Aorta (tissue), 5 donors: ENCODE measurements around the gene ATXN1. TPM values are rescaled to one million over a fixed set of nuclear protein-coding genes. Genes with fewer than 3 reads are reported as not detected.
"Not testable (repeated sequence)": the region's sequence is repeated elsewhere in the genome, so short reads cannot be mapped to it uniquely, and the experiment has no call there.

ENCODE experiments used
- ATAC-seq: fragments of 200-7000 bp; cut with Tn5 transposase; one replicate; pipeline ENCODE4 v1.9.1; 2022; ENCODE audit warnings: moderate library complexity; ENCODE audit not compliant: low FRiP score
- DNase-seq, 2 donors: peaks; one replicate each; pipeline ENCODE4 v3.0.0-alpha.2; 2020
- H3K27ac ChIP-seq, 2 donors: one replicate each; pipeline ENCODE4 v1.5.1; 2013; ENCODE audit warnings: low read length in 2 of 2, mild to moderate bottlenecking in 2 of 2, moderate library complexity in 2 of 2, control low read depth in 1 of 2, inconsistent platforms in 1 of 2, low read depth in 1 of 2
- H3K27me3 ChIP-seq, 2 donors: one replicate each; pipeline ENCODE4 v1.6.1; 2013; ENCODE audit warnings: control low read depth in 1 of 2, low read length in 1 of 2, mild to moderate bottlenecking in 1 of 2, moderate library complexity in 1 of 2; ENCODE audit not compliant: insufficient read depth in 2 of 2, control insufficient read depth in 1 of 2
- H3K36me3 ChIP-seq, 2 donors: one replicate each; pipeline ENCODE4 v1.6.1; 2013; ENCODE audit warnings: control low read depth in 1 of 2, low read length in 1 of 2, mild to moderate bottlenecking in 1 of 2; ENCODE audit not compliant: insufficient read depth in 2 of 2, control insufficient read depth in 1 of 2
- H3K4me1 ChIP-seq, 2 donors: one replicate each; pipeline ENCODE4 v1.6.1; 2013; ENCODE audit warnings: low read length in 2 of 2, control low read depth in 1 of 2, mild to moderate bottlenecking in 1 of 2, moderate library complexity in 1 of 2; ENCODE audit not compliant: insufficient read depth in 2 of 2, control insufficient read depth in 1 of 2
- H3K4me3 ChIP-seq, 2 donors: one replicate each; pipeline ENCODE4 v1.5.1; 2013; ENCODE audit warnings: low read length in 2 of 2, control low read depth in 1 of 2, mild to moderate bottlenecking in 1 of 2
- H3K9me3 ChIP-seq: one replicate; pipeline ENCODE4 v1.6.1; 2013; ENCODE audit warnings: mild to moderate bottlenecking, low read length; ENCODE audit not compliant: control insufficient read depth
- WGBS, 2 donors: extraction: QIAGEN DNeasy Blood & Tissue Kit; methylation state at CpG; one replicate each; pipeline ENCODE4 v1.1.7; 2013; 5-methylcytosine and 5-hydroxymethylcytosine counted together
- intact Hi-C, 2 donors: fragments of 100-400 bp; cut with DNase I; formaldehyde crosslinking; loops; one replicate each; pipeline versions ENCODE4 v1.14.2 to v1.15.0; 2022
- polyA plus RNA-seq, 2 donors: library from polyadenylated mRNA; stranded (reverse); fragments of 200-250 nt; gene quantifications; one replicate each; pipeline ENCODE4 v1.2.3, GENCODE V29; 2013
- total RNA-seq, 2 donors: library from RNA; stranded (reverse); fragmentation: NEBNext Ultra II Directional; extraction: Animal tissue kit (Norgen Biotek cat#: 25700); gene quantifications; one replicate each; pipeline ENCODE4 v1.2.1, GENCODE V29; 2021
- donor health status: healthy with polysubstance abuse.
- donor health status: Bipolar disorder and iron deficiency.
- donor health status: DM: no; HTN: no; CAD: no.
- donor health status: DM: no; HTN: no; CAD: no.
- donor health status: DM: yes; HTN: yes; CAD: no.

Gene ATXN1
- total and polyA plus RNA-seq, 4 donors, result 11.5 to 85.5 (median 45.8) TPM

DNA sequence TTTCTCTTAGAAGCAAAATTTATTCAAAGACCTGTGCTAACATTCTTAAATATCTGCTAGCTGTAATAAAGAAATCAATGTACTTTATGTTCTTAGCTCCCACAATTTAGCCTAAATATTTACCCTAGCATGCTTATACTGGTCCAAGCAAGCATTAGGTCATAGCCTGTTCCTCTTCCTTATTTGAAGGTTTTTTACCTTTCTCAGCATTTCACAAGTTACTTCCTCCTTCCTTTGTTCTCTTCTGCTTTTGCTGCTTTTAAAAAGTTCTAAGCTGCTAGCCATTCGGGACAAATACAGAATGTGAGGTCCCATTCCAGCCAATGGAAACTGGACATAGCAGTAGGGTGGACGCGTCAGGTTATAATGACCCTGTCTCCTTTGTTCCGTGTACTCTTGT is 354.7 kb downstream of the ATXN1 start:
- H3K27ac ChIP-seq, H3K4me3 ChIP-seq, H3K27me3 ChIP-seq, H3K36me3 ChIP-seq, H3K9me3 ChIP-seq, ATAC-seq, H3K4me1 ChIP-seq, DNase-seq: not testable (repeated sequence)
- intact Hi-C loops, result loop anchor here in 1 of 2 donors (5.0 kb wide), 1 partner anchor 74 kb away; no protein-coding TSS in a partner anchor
- WGBS, 2 donors, result 67 to 74% methylated on average over 4 of the region's 4 CpGs

DNA sequence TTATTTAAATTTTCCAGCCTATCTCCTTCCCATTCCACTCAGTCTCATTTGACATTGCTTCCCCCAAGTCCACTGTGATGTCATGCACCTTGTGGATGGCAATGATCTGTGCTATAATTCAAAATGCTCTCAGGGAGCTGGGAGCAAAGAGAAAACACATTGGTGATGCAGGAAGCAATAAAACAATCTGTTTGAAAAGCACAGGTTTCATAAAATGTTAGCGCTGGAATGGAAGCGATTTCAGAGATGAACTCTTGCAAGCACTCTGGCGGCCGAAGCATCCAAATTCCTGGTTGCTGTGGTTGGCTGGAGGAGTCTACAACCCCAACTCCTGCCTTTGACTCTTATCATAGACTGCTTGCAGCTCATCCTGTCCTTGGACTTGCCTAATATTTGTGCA is 355.9 kb downstream of the ATXN1 start:
- no peak overlapping the region for H3K4me3 ChIP-seq
- intact Hi-C loops, result loop anchor here (2.0 to 5.0 kb wide), 2 partner anchors 69 to 73 kb away; no protein-coding TSS in a partner anchor
- WGBS, 2 donors, result 64 to 86% methylated on average over 4 of the region's 4 CpGs
- H3K4me1 ChIP-seq, result peaks cover 4 to 12% of the 10 kb centered on the region in 2 donors
- no peak overlapping the region for H3K27ac ChIP-seq
- DNase-seq (no peak), ATAC-seq (no peak)
- H3K27me3 ChIP-seq, result no peaks in the 10 kb centered on the region
- H3K36me3 ChIP-seq, result no peaks in the 10 kb centered on the region
- H3K9me3 ChIP-seq, result no peaks in the 10 kb centered on the region

DNA sequence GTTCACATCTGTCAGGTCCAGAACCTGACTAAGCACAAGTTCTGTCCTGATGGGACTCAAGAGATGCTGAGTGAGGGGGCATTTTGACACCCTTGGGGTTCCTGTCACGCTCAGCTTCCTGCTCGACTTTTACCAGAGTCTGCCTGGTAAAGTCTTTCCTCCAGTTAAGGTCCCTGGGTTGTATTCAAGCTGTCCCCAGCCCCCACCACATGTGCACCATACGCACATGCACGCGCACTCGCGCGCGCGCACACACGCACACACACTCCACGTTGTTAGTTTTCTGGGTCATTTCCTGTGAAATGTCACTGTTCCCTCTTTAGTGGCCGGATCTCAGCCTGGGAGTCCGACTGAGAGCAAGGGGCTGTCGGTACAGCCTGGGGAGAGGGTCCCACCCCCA is 356.8 kb downstream of the ATXN1 start:
- Histone ChIP-seq H3K9me3 (no peaks in the 10 kb centered on the region), H3K4me1 (peaks cover 10 to 16% of the 10 kb centered on the region in 2 donors), H3K36me3 (no peaks in the 10 kb centered on the region), H3K27ac (no peak overlapping the region), H3K27me3 (no peaks in the 10 kb centered on the region), H3K4me3 (no peak overlapping the region)
- intact Hi-C loops, result loop anchor here in 1 of 2 donors (2.0 to 5.0 kb wide), 2 partner anchors 52 to 68 kb away; no protein-coding TSS in a partner anchor
- 58 to 61% methylated on average over 15 of the region's 15 CpGs for WGBS, 2 donors
- no peak for DNase-seq
- ATAC-seq, result no peak

DNA sequence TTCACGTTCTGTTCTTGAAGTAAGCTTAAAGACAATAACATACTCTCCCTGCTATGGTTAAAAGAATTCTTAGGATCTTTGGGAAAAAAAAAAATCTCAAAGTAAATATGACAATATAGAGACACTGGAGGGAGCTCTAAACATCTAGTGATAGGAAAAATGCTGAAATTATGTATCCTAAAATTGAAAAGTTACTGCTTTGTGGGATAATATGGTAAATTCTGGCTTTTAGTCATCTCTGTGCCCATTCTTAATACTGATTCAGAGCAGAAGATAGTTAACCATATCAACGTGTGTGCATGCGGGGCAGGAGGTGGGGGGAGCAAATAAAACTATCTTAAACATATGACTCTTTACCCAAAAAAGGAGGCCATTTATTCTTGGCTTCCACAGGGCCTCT is 357.4 kb downstream of the ATXN1 start:
- H3K27ac ChIP-seq, result no peak overlapping the region
- H3K9me3 ChIP-seq, result no peaks in the 10 kb centered on the region
- H3K4me1 ChIP-seq, result peaks cover 15 to 16% of the 10 kb centered on the region in 2 donors
- H3K36me3 ChIP-seq, result no peaks in the 10 kb centered on the region
- DNase-seq (no peak), ATAC-seq (no peak)
- H3K27me3 ChIP-seq, result no peaks in the 10 kb centered on the region
- WGBS, 2 donors, result 21 to 26% methylated on average over 3 of the region's 3 CpGs
- intact Hi-C loops, result loop anchor here in 1 of 2 donors (2.0 to 5.0 kb wide), 2 partner anchors 52 to 67 kb away; no protein-coding TSS in a partner anchor
- no peak overlapping the region for H3K4me3 ChIP-seq

DNA sequence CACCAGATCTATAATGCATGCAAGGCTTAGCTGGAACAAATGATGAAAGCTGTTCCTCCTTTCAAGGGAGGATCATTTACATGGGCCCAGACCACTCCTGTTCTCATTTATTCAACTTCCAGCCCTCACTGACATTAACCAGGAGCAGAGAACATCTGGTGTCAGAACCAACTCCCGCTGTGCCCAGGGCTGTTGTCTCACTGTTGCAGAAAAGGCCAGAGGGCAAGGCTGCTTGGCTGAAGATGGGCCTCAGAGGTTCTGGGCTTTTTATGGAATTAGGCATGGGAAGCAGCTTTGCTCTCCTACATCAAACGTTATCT is 358.7 kb downstream of the ATXN1 start:
- no peak overlapping the region for H3K4me3 ChIP-seq
- intact Hi-C loops, result loop anchor here in 1 of 2 donors (5.0 kb wide), 1 partner anchor 50 kb away; no protein-coding TSS in a partner anchor
- H3K27me3 ChIP-seq, result no peaks in the 10 kb centered on the region
- no peak for DNase-seq
- no peak overlapping the region for H3K27ac ChIP-seq
- no peak for ATAC-seq
- H3K9me3 ChIP-seq, result no peaks in the 10 kb centered on the region
- no peaks in the 10 kb centered on the region for H3K36me3 ChIP-seq
- WGBS, 2 donors, result 12 to 22% methylated on average over 2 of the region's 2 CpGs
- peaks cover 16 to 21% of the 10 kb centered on the region in 2 donors for H3K4me1 ChIP-seq

DNA sequence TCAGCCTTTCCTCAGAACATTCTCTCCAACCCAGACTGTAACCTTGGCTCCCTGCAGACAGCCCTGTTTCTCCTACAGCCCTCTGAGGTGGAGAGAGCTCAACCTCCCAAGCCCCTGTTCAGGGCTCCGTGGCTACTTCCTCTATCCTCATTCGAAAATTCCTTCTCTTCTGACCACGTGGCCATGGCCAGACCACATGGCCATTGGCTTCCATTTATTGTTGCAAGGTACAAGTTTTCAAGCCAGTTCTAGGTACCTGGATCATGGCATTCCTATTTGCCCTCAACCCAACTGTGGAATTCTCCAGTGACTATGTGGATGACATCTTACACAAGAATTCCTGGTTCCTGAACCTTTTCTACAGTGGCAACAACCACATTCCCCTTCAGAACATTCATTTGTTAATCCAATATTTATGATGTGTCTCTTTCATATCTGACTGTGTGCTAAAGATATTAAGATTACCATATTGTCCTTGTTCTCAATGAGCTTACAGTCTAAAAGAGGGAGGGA is 361.0 kb downstream of the ATXN1 start:
- Histone ChIP-seq H3K4me3 (no peak overlapping the region), H3K27me3 (no peaks in the 10 kb centered on the region), H3K9me3 (no peaks in the 10 kb centered on the region), H3K4me1 (peaks cover 10 to 21% of the 10 kb centered on the region in 2 donors), H3K27ac (peak overlapping the region in 1 of 2 donors; percentile 94), H3K36me3 (no peaks in the 10 kb centered on the region)
- DNase-seq (no peak), ATAC-seq (no peak)
- 81 to 85% methylated on average over 3 of the region's 3 CpGs for WGBS, 2 donors
- intact Hi-C loops, result loop anchor here in 1 of 2 donors (5.0 kb wide), 1 partner anchor 48 kb away; no protein-coding TSS in a partner anchor

DNA sequence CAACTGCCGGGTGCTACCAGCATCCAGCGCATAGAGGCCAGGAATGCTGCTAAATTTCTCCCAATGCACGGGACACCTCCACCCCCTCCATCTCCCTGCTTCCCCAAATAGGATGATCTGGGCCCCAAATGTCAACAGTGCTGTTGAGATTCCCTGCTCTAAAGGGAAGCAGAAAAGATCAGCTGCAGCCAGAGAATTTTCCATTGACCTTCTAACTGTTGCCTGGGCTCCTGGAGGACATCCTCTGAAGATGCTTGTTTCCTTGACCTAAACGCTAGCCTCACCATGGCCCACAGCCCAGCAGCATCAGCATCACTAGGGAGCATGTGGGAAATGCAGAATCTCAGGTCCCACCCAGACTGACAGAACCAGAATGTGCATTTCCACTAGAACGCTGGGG is 361.6 kb downstream of the ATXN1 start:
- intact Hi-C loops, result loop anchor here in 1 of 2 donors (5.0 kb wide), 1 partner anchor 47 kb away; no protein-coding TSS in a partner anchor
- 29 to 37% methylated on average over 5 of the region's 5 CpGs for WGBS, 2 donors
- peaks cover 10 to 21% of the 10 kb centered on the region in 2 donors for H3K4me1 ChIP-seq

DNA sequence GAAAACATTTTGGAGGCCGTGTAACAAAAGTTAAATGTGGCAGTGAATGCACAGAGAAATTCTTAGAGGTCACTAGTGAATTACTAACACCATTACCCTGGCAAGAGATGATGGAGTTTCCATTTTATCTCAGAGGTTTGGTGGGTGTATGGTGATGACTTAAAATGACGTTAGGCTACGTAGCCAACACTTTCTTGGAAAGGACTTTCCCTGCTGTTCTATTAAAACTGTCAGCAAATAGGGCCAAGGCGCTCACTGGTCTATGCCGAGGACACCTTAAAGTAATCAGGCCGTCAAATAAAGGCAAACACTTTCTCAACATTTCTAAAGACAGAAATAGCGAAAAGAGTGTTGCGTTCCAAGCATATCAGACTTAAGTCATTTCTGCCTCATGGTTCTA is 362.1 kb downstream of the ATXN1 start:
- peak overlapping the region; percentile 46 to 94 for H3K27ac ChIP-seq
- no peak overlapping the region for H3K4me3 ChIP-seq
- no peaks in the 10 kb centered on the region for H3K9me3 ChIP-seq
- WGBS, 2 donors, result 6 to 7% methylated on average over 8 of the region's 8 CpGs
- peaks cover 10 to 21% of the 10 kb centered on the region in 2 donors for H3K4me1 ChIP-seq
- ATAC-seq, result no peak
- no peaks in the 10 kb centered on the region for H3K27me3 ChIP-seq
- no peak for DNase-seq
- H3K36me3 ChIP-seq, result no peaks in the 10 kb centered on the region
- intact Hi-C loops, result no loop called here

More for the DNA sequence above, 361.6 kb downstream of the ATXN1 start:
- no peaks in the 10 kb centered on the region for H3K9me3 ChIP-seq
- no peak overlapping the region for H3K4me3 ChIP-seq
- H3K36me3 ChIP-seq, result no peaks in the 10 kb centered on the region
- peak overlapping the region; percentile 46 to 94 for H3K27ac ChIP-seq
- H3K27me3 ChIP-seq, result no peaks in the 10 kb centered on the region
- no peak for DNase-seq
- ATAC-seq, result no peak

DNA sequence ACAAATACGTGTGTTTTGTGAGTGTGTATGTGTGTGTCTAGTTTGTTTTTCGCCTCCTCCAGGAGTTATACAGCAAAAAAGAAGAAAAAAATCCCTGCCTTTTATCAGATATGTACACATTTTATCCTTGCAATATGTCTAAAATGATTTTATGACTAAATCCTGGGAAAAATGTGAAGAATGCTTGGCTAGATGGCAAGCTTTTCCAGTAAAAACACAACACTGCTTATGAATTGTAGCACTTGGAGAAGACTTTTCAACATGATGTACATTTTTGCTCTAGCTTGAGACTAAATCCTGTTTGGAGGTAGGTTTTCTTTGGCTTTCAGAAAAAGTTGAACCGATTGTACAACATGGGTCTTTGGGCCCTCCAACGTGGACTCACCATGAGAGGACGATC is 362.7 kb downstream of the ATXN1 start:
- 5 to 7% methylated on average over 5 of the region's 5 CpGs for WGBS, 2 donors
- Histone ChIP-seq H3K4me1 (peaks cover 10 to 21% of the 10 kb centered on the region in 2 donors), H3K36me3 (no peaks in the 10 kb centered on the region), H3K4me3 (no peak overlapping the region), H3K27me3 (no peaks in the 10 kb centered on the region), H3K27ac (peak overlapping the region; percentile 46 to 94), H3K9me3 (no peaks in the 10 kb centered on the region)
- ATAC-seq, result peak; percentile 15
- intact Hi-C loops, result no loop called here
- DNase-seq, result no peak
